GM12864 (cell line): ENCODE data around the gene MAPK8IP3.

Source experiments
- DNase-seq: peaks from one replicate; pipeline ENCODE4 v3.0.0-alpha.2; 2011; ENCODE audit warnings: low read depth
- H3K4me3 ChIP-seq: 2 replicates; pipeline ENCODE4 v1.5.1; 2011; ENCODE audit warnings: mild to moderate bottlenecking, low read depth, low read length, control low read depth
- CTCF ChIP-seq: IDR thresholded peaks from 2 replicates; pipeline ENCODE4 v1.5.1; 2011; ENCODE audit warnings: low read depth, mild to moderate bottlenecking, moderate library complexity, low read length, control low read depth, inconsistent platforms; ENCODE audit errors: missing control alignments

The MAPK8IP3 gene

GRCh38 chr16:1787322-1788094 lies 81.5 kb downstream of the MAPK8IP3 start:
- no peak for DNase-seq
- TF ChIP-seq CTCF: no peak
- no peak overlapping the region for H3K4me3 ChIP-seq

- TF ChIP-seq CTCF: no peak
- DNase-seq: no peak
Measured at GRCh38 chr16:1788095-1788707, 82.2 kb downstream of the MAPK8IP3 start.

GRCh38 chr16:1788708-1789100 lies 82.7 kb downstream of the MAPK8IP3 start:
- no peak for TF ChIP-seq CTCF
- DNase-seq: no peak
- no peak overlapping the region for H3K4me3 ChIP-seq

More at GRCh38 chr16:1788095-1788707, 82.2 kb downstream of the MAPK8IP3 start:
- H3K4me3 ChIP-seq: no peak overlapping the region

- TF ChIP-seq CTCF: no peak
- no peak overlapping the region for H3K4me3 ChIP-seq
- no peak for DNase-seq
Measured at GRCh38 chr16:1789643-1790045, 83.6 kb downstream of the MAPK8IP3 start.

GRCh38 chr16:1790261-1790610 lies 84.2 kb downstream of the MAPK8IP3 start:
- DNase-seq: no peak
- H3K4me3 ChIP-seq: no peak overlapping the region
- TF ChIP-seq CTCF: no peak

- TF ChIP-seq CTCF: no peak
- DNase-seq: no peak
- no peak overlapping the region for H3K4me3 ChIP-seq
Measured at GRCh38 chr16:1790611-1791255, 84.7 kb downstream of the MAPK8IP3 start.
